COLO668 (cell line): ENCODE measurements around the gene MYO15A.

ENCODE experiments used
- DNase-seq: peaks from one replicate; lab custom pipeline; 2025; ENCODE audit not compliant: unreplicated experiment; lab: John Stamatoyannopoulos, UW

MYO15A gene

GRCh38 chr17:18157354-18157985 is 48.9 kb downstream of the MYO15A start:
- no peak for DNase-seq

DNA sequence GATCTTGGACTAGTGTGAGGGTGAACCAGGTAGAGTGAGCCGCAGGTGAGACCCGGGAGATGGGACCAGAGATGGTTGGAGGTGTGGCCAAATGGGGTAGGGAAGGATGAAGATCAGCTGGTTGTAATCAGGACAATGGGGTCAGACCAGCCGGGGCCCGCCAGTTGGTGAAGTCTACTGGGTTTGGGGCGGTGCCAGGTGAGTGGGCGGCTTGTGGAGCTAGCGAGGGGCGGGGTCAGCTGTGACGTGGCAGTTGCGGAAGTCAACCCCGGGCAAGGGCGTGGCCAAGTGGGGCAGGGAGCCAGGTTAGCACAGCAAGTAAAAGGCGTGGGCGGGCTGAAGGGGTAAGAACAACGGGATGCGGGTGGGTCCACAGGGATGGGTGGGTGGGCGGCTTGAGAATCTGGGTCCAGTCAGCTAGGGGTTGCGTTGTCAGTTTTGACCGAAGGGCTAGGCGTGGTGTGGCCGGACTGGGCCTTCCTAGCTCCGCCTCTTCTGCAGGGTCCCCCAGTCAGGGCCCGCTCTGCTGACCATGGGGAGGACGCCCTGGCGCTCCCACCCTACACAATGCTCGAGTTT is 49.6 kb downstream of the MYO15A start:
- DNase-seq: peak; percentile 89

DNA sequence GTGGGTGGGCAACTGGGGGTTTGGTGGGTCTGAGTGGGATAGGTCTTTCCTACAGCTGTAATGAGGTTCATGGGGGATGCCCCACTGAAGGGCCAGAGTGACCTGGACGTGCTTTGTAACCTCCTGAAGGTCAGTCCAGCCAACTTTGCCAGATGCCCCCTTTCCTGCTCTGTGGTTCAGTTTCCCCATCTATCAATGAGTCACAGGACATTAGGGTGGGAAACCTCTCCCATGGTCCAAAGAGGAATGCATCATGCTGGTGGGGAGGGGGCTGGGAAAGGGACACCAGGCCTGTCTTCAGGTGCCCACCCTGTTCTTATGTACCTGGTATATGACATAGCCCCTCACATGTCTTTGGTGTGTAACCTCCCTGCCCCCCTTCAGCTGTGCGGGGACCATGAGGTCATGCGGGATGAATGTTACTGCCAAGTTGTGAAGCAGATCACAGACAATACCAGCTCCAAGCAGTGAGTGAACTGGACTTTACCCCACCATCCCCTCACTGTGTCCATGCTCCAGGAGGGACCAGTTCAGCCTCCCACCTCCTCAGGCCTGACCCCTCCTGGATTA is 51.1 kb downstream of the MYO15A start:
- DNase-seq: no peak

GRCh38 chr17:18160128-18160856 is 51.7 kb downstream of the MYO15A start:
- DNase-seq: no peak

- no peak for DNase-seq
Measured at GRCh38 chr17:18161207-18162145, 52.9 kb downstream of the MYO15A start.

DNA sequence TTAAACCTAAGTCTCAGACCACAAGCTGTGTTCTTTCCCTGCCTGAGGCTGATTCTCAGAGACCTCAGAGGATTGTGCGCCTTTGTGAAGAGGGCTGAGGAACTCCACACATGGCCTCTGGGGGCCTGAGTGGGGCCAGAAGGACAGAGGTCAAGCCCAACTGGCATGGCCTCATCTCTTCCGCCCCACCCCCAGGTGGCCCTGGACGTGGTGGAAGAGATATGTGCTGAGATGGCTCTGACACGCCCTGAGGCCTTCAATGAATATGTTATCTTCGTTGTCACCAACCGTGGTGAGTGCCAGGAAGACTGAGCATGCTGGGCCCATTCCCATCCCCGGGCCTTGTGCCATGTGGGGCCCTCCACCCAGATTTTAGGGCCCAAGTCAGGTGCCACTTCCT is 55.0 kb downstream of the MYO15A start:
- DNase-seq: no peak

DNA sequence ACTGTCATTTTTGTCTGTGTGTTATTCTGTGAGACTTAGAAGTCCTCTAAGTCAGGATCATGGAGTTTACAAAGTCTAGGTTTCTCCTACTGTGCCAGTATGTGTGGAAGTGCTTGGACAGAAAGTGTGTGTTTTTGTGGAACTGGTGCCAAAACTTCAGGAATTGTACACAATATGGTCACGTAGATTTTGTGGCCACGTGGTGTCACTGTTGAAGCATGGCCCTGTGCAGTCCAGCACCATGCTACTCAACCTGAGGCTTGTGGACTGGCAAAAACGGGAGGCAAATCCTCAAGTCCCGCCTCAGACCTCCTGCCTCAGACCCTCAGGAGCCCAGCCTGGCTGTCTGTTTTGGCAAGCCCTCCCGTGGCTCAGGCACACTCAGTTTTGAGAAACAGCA is 58.3 kb downstream of the MYO15A start:
- no peak for DNase-seq

- peak; percentile 31 for DNase-seq
Measured at GRCh38 chr17:18167421-18167820, 58.9 kb downstream of the MYO15A start.

- DNase-seq: no peak
Measured at GRCh38 chr17:18172531-18173278, 64.1 kb downstream of the MYO15A start.

GRCh38 chr17:18173740-18174139 is 65.2 kb downstream of the MYO15A start:
- DNase-seq: no peak

GRCh38 chr17:18176176-18176575 is 67.6 kb downstream of the MYO15A start:
- DNase-seq: no peak

DNA sequence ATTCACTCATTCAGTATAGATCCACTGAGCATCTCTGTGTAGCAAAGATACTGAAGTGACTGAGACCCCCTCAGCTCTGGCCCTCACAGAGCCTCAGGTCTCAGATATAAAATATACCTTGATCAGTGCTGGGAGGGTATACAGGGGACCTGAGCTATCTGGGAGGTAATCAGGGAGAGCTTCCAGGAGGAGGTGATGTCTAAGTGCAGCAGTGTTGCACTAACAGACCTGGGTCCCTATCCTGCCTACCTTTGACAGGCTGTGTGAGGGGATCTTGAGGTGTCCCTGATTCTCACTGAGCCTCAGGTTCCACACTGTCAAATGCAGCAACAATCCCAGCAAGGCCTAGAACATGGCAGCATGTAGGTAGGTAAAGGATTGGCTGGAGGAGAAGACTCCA is 68.6 kb downstream of the MYO15A start:
- no peak for DNase-seq

DNA sequence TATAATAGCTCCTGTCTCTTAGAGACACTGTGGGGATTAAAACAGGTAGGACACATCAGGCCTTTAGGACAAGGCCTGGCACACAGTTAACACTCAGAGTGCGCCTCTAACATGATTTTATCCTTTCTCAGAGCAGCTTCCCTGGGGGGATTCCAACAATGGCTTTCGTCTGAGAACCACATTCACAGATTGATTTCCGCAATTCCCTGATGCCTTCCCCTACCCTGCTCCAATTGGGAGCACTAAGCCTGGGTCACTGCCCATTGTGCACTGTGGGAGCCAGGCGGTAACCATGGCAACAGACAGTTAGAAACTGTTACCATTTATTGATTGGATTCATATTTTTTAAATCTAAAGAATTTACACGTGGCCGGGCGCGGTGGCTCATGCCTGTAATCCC is 69.2 kb downstream of the MYO15A start:
- DNase-seq: no peak

GRCh38 chr17:18179196-18179595 is 70.6 kb downstream of the MYO15A start:
- no peak for DNase-seq

DNA sequence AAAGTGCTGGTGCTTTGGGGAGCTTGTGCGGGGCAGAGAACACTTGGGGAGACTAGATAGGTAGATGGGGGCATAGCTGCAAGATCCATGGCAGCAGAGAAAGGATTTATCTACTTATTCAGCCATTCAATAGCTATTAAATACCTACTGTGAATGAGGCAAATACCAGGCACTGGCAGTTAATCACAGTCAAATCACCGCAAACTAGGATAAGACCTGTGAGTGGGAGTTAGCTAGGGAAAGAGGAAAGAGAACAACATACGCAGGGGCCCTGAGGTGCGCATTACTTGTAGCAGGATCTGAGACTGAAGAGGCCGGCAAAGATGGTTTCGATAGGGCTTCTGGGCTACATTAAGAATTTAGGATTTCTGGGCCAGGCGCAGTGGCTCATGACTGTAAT is 71.2 kb downstream of the MYO15A start:
- no peak for DNase-seq

DNA sequence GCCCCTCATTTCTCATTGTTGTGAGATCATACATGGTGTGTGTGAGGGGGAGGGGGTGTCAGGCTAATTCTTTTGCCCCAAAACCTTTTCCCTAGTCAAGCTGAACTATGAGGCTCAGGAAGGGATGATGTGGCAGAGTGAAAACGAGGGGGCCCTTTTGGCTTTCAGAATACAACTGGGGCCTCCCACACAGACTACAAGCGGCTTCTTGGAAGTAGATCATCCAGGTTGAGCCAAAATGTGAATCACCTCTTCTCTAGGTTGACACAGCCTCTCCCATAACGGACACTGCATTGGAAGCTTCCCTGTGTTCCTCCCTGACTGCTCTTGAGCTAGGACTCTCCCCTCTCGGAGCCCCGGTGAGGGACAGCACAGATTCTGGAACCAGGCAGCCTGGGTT is 72.8 kb downstream of the MYO15A start:
- no peak for DNase-seq

DNA sequence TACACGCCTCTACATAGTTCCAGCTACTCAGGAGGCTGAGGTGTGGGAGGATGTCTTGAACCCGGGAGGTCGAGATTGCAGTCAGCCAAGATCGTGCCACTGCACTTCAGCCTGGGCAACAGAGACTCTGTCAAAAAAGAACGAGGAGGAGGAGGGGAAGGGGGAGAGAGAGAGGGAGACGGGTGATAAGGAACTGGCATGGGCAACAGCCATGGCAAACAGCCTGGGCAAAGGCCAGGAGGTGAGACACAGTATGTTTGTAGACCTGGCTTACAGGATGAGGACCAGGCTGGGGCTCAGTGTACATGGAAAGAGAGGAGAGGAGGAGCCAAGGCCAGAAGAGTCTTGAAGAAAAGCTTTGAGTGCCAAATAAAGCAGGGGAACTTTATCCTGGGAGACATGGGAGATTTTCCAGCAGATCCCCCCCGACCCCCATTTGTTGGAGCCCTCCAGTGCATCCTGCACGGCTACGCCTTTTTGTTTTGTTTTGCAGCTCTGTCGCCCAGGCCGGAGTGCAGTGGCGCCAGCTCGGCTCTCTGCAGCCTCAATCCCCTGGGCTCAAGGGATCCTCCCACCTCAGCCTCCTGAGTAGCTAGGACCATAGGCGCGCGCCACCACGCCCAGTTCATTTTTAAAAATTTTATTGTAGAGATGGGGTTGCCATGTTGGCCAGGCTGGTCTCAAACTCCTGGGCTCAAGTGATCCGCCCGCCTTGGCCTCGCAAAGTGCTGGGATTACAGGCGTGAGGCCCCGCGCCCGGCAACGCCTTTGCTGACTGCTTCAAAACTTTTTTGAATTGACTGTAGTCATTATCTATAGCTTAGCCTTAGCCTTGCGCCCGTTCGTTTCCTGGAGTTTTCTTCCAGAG is 73.8 kb downstream of the MYO15A start:
- DNase-seq: peak; percentile 26

- DNase-seq: peak; percentile 74
Measured at GRCh38 chr17:18182978-18183333, 74.4 kb downstream of the MYO15A start.

- peak; percentile 93 for DNase-seq
Measured at GRCh38 chr17:18183334-18184142, 75.0 kb downstream of the MYO15A start, which contains the start of gene ALKBH5. TSS of gene ALKBH5 (plus strand) at chr17:18183828. CDS start at chr17:18184244, 416 bp downstream.
